T-helper 9 cell (primary cell): ENCODE results near the gene DBF4B.
"Not testable (repeated sequence)": the region's sequence is repeated elsewhere in the genome, so short reads cannot be mapped to it uniquely, and the experiment has no call there.

Experiments
- DNase-seq: peaks from one replicate; pipeline ENCODE4 v3.0.0-alpha.2; 2020

DBF4B gene

DNA sequence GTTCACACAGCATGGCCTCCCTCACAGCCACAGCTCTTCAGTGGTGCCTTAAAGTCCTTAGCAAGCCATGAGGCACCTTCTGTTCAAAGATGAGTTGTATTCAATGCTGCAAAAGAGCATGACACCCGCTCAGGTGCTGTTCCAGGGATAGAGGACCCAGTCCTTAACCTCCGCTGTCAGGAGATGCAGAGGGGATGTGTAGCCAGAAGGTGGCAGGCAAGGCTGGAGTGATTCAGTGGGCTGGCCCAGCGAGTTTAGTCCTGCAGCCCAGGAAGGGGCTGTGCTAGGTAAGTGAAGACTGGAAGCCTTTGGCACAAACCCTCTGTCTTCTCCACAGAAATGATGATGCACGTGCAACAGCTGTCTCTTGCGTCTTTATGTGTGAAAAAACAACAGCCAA, 25.3 kb downstream of the DBF4B start:
- DNase-seq, result no peak

DNA sequence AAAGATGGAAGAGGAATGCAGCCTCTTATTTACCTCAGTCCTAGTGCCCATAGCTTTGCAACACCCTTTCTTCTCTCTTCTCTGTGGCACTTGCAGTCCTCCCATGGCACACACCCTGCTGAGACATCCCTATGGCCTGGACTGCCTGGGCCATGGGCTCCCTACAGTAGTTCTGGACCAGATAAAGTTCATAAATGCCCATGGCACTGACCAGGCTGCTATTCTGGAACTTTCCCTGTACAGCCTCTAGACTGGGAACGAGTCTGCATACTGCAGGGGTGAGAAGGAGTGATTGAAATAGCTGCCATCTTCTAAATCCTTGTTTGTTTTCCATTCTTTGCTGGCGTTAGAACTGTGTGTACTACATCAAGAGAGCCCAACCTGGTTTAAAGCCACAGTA, 25.8 kb downstream of the DBF4B start:
- no peak for DNase-seq

GRCh38 chr17:44736551-44737240, 28.2 kb downstream of the DBF4B start:
- no peak for DNase-seq

GRCh38 chr17:44738214-44738906, 29.9 kb downstream of the DBF4B start:
- DNase-seq, result no peak

DNA sequence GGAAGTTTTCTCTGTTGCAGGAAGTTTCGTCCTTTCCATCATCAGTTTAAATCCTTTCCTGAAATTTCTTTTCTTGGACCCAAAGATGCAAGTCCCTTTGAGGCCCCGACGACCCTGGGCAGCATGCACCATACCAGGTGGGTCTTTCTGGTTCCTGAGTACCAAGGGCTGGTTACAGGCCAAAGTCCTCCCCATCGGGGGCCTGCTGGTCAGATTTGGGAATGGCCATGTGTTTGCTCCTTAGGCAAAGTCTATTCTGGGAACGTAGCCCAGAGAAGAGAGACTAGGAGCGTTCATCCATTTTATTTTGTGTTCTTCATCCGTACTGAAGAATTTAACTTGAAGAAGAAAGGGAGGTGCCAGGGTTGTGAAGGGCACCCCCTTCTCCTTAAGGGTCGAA, 32.9 kb downstream of the DBF4B start:
- DNase-seq, result no peak

GRCh38 chr17:44745301-44745700, 36.8 kb downstream of the DBF4B start:
- DNase-seq, result no peak

DNA sequence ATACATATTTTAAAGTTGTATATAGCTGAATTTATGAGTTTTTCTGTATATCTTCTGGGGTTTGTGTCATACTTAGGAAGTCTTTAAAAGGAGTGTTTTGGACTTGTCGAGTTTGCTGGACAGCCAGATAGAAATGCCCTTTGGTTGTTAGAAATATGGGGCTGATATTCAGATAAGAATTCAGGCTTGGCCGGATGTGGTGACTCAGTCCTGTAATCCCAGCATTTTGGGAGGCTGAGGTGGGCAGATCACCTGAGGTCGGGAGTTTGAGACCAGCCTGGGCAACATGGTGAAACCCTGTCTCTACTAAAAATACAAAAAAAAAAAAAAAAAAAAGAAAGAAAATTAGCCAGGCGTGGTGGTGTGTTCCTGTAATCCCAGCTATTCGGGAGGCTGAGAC, 37.3 kb downstream of the DBF4B start:
- DNase-seq, result not testable (repeated sequence)

GRCh38 chr17:44747566-44747965, 39.1 kb downstream of the DBF4B start:
- DNase-seq, result no peak

DNA sequence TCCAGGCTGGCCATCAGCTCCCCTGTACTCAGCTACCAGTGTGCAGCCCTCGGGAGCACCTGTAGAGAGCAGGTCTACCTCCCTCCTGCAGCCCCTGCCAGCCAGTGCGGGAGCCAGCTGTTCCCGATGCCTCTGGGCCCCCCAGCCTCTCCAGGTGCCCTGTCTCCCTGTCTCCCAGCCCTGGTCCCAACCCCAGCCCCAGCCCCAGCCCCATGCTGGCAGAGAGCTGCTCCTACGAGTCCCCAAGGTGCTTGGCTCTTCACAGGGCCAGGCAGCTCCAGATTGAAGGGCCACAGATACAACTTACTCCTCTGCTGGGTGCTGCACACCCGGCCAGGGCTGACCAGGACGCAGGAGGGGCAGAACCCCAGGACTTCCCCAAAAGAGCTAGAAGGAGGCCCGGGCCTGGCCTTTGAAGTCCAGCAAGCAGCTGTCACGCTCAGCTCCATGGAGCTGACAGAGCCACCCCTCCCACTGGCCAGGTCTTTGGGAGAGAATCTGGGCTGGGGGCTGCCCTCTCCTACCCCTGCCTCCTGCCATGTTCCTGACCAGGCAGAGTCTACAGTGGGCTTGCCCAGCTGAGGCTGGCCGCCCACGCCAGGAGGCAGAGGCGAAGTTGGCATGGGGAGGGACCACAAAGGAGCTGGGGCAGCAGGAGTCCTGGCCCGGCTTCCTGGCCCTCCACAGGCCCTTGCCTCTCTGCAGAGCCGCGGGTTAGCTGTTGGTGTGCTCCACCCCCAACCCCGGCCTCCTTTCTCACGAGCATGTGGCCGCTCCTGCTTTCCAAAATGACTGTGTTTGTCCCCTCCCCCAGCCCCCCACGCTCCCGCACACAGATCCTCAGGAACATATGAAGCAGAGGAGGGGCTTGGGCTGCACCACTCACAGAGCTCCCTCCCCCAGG, 40.9 kb downstream of the DBF4B start:
- DNase-seq, result no peak

- DNase-seq, result no peak
Measured at GRCh38 chr17:44749980-44750318, 41.5 kb downstream of the DBF4B start.

DNA sequence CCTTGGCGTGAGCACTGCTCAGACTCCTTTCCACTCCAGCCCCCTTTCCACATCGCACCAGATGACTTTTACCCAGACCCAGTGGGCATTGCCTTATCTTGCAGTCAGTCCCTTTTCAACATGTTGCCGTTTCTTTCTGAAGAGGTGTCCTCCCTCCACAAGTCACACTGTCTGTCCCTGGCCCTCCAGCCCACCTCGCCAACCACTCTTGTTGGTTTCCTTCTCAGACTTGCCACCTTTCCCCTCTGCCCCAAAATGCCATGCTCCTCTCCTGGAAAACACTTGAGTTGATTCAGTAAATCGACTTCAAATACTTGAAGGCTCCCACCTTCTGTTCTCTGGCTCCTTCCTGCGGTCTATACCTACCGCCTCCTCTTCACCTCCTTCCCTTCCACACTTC, 42.9 kb downstream of the DBF4B start:
- DNase-seq, result no peak

GRCh38 chr17:44751806-44752205, 43.3 kb downstream of the DBF4B start:
- no peak for DNase-seq

GRCh38 chr17:44752953-44753861, 44.7 kb downstream of the DBF4B start:
- no peak for DNase-seq

DNA sequence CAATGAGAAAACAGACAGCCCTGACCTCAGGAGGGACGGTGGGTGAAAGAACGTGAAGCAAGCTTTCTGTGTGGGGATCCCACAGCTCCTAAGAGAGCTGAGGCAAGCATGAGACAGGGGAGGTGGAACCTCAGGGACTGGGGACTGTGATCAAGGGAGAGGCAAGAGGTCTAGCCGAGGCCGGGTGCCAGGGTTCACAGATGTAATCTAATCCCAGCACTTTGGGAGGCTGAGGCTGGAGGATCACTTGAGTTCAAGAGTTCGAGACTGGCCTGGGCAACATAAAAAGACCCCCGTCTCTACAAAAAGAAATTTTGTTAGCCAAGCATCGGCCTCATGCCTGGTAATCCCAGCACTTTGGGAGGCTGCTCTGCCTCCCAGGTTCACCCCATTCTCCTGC, 45.8 kb downstream of the DBF4B start:
- no peak for DNase-seq

DNA sequence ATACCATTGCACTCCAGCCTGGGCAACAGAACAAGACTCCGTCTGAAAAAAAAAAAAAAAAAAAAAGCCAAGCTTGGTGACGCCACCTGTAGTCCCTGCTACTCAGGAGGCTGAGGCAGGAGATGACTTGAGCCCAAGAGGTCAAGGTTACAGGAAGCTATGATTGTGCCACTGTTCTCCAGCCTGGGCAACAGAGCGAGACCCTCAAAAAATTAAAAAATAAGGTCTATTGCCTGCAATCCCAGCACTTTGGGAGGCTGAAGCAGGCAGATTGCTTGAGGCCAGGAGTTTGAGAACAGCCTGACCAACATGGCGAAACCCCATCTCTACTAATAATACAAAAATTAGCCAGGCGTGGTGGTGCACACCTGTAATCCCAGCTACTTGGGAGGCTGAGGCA, 46.7 kb downstream of the DBF4B start:
- DNase-seq, result not testable (repeated sequence)

DNA sequence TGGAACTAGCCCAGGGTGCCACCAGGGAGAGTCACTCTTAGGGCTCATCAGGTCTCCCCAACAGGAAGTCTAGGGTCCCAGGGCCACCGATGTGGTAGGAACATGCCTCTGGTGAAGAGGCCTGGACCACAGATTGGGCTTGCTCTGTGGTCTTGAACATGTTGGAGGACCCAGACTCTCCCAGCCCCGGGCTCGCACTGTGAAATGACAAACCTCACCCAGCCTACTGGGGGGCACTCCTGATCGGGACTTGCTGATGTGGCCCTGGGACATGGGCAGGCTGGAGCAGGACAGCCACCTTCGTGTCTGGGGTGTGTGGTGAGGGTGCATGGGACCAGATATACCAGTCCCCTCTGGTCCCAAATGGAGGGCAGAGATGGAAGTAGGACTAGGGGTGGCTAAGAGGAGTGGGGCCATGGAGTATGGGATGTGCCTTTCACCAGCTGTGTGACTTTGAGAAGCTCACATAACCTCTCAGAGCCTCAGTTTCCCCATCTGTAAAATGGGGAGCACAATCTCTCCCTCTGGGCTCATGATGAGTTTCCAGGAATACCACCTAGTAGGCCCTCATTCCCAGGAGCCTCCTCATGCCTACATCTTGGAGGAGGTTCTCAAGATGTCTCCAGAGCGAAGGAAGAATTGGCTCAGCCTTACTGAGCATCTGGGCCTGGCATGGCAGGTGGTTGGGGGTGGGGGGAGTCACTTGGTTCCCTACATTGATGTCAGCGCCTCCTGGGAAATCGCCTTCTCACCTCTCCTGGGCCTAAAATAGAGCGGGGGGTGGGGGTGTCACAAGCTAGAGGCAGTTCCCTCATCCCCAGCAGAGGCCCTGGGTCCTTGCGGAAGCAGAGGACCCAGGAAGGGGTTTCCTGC, 48.8 kb downstream of the DBF4B start:
- DNase-seq, result no peak

- DNase-seq, result no peak
Measured at GRCh38 chr17:44757918-44758413, 49.5 kb downstream of the DBF4B start.

GRCh38 chr17:44758414-44759085, 50.1 kb downstream of the DBF4B start, which contains the start of gene ADAM11:
Gene ADAM11, plus strand, starts transcription at chr17:44758988. Its CDS starts 212 bp downstream, at chr17:44759200.
- no peak for DNase-seq

- DNase-seq, result no peak
Measured at GRCh38 chr17:44759086-44759915, 50.8 kb downstream of the DBF4B start.

DNA sequence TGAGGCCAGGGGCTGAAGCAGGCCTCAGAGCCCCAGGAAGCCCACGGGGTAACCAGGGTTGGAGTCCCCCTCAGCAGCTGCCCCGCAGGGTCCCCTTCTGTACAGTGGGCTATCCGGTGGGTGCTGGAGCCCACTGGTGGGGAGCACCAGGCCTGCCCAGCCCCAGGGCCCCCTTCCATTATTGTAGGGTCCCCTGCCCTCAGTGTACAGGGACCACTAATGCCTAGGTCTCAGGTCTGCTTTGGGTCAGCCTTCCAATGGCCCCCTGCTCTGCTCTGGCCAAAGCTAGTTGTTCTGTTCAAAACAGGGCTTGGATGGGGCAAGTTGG, 51.4 kb downstream of the DBF4B start:
- no peak for DNase-seq
